SH-SY5Y (cell line): ENCODE results near the gene TBXT.

Experiments used
- GATA2 ChIP-seq: IDR thresholded peaks from 2 replicates; pipeline ENCODE4 v1.6.1; 2011; ENCODE audit warnings: mild to moderate bottlenecking, low read depth, low read length
- GATA3 ChIP-seq: IDR thresholded peaks from 2 replicates; pipeline ENCODE4 v1.6.1; 2011; ENCODE audit warnings: low read depth, mild to moderate bottlenecking, low read length, moderate library complexity

GRCh38 chr6:166169549-166170421, 2.1 kb upstream of the TBXT start:
- TF ChIP-seq GATA2 (no peak), GATA3 (no peak)
